KBM-7 (cell line): ENCODE results near the gene EVC2.

Experiments used
- DNase-seq: peaks from one replicate; pipeline ENCODE4 v3.0.0-alpha.2; 2015
- in situ Hi-C: fragments of 300-500 bp; cut with MboI; formaldehyde crosslinking; loops from 2 replicates; pipeline ENCODE4 v1.14.3; 2020; ENCODE audit warnings: low sequenced_read_pairs, low pct_unique_long_range_greater_than_20kb, mixed read lengths

Gene EVC2, protein sequence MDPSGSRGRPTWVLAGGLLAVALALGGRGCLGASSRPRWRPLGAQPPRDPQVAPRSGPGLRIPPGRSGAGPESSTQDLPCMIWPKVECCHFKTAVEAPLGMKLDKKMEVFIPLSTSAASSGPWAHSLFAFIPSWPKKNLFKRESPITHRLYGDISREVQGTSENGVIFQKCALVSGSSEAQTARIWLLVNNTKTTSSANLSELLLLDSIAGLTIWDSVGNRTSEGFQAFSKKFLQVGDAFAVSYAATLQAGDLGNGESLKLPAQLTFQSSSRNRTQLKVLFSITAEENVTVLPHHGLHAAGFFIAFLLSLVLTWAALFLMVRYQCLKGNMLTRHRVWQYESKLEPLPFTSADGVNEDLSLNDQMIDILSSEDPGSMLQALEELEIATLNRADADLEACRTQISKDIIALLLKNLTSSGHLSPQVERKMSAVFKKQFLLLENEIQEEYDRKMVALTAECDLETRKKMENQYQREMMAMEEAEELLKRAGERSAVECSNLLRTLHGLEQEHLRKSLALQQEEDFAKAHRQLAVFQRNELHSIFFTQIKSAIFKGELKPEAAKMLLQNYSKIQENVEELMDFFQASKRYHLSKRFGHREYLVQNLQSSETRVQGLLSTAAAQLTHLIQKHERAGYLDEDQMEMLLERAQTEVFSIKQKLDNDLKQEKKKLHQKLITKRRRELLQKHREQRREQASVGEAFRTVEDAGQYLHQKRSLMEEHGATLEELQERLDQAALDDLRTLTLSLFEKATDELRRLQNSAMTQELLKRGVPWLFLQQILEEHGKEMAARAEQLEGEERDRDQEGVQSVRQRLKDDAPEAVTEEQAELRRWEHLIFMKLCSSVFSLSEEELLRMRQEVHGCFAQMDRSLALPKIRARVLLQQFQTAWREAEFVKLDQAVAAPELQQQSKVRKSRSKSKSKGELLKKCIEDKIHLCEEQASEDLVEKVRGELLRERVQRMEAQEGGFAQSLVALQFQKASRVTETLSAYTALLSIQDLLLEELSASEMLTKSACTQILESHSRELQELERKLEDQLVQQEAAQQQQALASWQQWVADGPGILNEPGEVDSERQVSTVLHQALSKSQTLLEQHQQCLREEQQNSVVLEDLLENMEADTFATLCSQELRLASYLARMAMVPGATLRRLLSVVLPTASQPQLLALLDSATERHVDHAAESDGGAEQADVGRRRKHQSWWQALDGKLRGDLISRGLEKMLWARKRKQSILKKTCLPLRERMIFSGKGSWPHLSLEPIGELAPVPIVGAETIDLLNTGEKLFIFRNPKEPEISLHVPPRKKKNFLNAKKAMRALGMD

DNA sequence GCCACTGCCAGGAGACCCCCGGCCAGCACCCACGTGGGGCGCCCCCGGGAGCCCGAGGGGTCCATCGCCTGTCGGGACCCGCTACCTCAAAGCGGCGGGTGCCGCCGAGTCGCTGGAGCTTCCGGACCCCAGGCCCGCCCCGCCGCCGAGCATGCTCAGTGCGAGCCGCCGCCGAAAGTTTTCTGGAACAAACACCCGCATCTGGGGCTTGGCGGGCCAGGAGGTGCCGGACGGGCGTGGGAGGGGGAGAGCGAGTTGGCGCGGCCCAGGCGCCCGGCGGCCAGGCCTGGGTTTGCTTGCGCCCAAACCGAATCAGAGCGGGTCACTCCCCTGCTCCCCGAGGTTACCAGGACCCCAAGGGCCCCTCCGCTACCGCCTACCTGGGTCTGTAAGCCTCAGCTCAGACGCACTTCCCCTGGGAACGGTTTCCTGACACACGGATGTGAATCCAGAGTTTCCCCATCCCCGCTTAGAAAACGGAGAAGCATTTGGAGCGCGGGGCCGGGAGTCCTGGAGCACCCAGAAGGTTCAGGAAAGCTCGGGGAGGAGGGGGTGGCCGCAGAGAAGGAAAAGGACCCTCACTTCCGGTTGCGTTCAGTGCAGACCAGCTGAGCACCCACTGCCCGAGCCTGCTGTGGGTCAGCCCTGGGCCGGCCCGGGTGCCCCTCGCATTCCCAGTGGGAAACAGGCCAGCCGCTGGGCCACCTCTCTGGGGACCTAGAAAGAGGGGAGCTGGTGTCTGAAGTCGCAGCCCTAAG is at the start of gene EVC2:
TSS of gene EVC2 (minus strand) at position 111 of the 758 bp plus-strand sequence. CDS start at position 65, 46 bp downstream.
- no peak for DNase-seq
- in situ Hi-C loops = no loop called here

DNA sequence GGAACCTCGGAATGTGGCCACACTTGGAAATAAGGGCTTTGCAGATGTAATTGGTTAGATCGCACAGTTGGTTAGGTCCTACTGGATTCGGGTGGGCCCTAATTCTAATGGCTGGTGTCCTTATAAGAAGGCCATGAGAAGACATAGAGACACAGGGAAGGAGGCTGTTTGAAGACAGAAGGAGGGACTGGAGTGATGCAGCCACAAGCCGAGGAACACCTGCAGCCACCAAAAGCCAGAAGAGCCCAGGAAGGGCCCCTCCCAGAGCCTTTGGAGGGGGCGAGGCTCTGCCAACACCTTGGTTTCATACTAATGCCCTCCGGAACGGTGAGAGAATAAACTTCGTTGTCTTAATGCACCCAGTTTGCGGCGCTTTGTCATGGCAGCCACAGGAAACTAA is 49.6 kb upstream of the EVC2 start:
- in situ Hi-C loops = no loop called here
- DNase-seq = no peak

DNA sequence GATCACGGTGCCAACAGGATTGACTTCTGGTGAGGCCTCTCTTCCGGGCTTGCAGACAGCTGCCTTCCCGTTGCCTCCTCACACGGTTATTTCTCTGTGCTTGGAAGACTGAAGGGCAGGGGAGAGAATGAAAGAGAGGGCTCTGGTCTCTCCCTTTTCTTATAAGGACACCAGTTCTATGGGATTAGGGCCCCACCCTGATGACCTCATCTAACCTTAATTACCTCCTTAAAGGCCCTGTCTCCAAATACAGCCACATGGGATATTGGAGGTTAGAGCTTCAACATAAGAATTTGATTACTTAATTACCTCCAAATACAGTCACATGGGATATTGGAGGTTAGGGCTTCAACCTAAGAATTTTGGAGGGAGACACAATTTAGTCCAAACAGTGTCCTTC is 49.2 kb upstream of the EVC2 start:
- in situ Hi-C loops = no loop called here

DNA sequence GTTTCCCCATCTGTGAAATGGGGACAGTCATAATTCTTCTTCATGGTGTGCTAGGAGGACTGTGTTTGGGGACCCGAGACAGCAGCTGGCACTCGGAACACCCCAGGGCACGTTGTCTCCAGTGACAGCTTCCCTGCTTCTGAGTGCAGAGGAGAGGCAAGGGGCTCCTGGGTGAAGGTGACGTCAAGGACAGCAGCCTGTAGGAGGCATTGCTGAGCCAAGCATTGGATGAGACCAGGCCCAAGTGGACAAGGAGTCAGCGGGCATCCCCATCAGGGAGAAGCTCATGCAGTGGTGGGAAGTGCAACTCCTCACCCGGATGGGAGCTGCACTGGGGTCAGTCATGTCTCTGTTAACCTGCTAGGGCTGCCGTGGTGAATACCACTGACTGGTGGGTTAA is 48.7 kb upstream of the EVC2 start:
- in situ Hi-C loops = no loop called here
- no peak for DNase-seq

More for the DNA sequence above, 49.2 kb upstream of the EVC2 start:
- DNase-seq = no peak

DNA sequence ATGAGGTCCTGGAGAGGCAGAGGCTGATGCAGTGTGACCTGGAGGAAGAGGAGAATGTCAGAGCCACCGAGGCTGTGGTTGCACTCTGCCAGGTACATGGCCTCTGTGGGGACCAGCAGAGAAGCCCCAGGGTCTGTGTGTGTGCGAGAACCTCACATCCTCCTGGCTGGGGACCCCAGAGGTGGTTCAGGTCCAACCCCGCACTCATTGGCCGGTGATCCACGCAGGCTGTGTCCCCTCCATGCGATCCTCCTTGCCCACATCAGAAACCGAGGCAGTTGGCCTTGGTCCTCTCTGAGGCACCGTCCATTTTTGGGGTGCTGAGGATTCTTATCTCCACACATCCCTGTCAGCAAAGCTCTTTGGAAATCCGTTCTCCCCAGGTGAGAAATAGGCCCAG is 47.9 kb upstream of the EVC2 start:
- no peak for DNase-seq
- in situ Hi-C loops = no loop called here

DNA sequence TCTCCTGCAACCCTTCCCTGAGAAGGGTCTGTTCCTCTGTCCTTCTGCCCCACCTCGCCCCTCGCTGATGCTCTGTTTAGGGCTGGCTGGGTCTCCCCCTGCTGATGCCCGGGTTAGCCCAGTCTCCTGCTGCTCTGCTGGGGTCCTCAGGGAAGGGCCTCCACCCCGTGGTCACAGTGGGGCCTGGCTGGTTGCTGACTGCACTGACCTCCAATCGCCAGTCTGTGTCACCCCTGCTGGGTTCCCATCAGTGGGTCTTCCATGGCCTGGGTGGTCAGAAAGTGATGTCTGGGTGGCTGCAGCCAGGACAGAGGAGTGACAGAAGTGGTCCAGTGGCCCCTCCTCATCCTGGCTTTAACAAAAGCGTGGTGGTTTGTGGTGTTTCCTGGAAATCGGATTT is 47.3 kb upstream of the EVC2 start:
- in situ Hi-C loops = no loop called here
- DNase-seq = no peak

DNA sequence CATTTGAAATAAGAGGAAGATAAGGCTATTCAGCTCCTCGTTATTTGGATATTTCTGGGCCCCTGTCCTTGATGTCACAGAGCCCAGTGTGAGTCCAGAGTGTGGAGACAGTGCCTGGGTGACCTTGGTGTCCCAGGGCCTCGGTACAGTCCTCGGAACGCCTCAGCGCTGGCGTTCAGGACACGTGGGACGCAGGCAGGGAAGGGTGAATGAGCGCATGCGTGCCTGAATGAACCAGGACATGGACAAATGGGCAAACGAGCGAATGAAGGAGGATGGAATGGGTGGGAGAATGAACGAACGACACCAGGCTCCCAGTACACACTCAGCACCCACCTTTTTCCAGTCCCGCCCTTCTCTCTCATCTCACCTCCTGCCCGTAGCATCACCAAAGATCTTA is 46.8 kb upstream of the EVC2 start:
- in situ Hi-C loops = no loop called here
- DNase-seq = no peak

DNA sequence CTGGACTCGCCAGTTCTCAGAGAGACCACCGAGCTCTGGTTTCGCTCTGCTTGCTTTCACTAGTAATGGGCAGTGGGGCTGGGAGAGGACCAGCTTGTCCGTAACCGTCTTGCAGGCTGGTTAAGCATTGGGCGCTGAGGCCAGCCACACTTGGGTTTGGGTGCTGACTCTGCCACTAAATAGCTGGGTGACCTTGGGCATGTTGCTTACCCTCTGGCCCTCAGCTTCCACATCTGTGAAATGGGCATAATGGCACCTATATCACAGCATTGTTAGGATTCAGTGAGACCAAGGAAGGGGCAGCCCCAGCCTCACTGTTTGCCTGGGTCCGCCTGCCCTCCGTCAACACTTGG is 46.1 kb upstream of the EVC2 start:
- DNase-seq = no peak
- in situ Hi-C loops = no loop called here

DNA sequence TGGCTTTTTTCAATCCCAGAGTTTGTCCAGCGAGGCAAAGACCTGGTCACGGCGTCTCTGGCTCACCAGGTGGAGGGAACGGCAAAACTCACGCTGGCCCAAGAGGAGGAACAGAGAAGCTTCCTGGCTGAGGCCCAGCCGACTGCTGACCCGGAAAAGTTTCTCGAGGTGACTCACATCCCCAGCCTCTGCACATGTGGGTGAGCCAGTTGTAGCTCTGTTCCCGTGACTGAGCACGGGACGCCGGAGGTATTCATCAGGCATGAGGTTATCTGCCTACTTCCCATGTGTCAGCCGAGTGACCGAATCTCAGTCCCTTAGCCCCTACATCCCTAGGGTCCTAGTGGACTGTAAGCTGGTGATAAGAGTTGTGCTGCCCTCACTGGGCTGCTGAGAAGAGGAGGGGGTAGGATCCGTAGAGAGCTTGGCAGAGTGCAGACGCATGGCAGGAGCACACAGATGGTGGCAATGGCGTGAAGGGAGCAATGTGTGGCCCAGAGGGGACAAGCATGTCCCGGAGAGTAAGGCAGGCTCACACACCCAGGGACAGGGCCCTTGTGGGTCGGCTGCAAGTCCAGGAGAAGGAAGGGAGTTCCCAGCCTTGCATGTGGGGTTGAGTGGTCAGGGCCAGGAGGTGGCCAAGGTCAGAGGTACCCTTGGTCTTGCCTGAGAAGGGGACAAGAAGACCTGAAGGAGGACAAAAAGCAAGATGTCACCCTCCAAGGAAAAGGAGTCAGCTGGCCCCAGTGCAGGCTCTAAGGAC is 45.6 kb upstream of the EVC2 start:
- no peak for DNase-seq
- in situ Hi-C loops = no loop called here

DNA sequence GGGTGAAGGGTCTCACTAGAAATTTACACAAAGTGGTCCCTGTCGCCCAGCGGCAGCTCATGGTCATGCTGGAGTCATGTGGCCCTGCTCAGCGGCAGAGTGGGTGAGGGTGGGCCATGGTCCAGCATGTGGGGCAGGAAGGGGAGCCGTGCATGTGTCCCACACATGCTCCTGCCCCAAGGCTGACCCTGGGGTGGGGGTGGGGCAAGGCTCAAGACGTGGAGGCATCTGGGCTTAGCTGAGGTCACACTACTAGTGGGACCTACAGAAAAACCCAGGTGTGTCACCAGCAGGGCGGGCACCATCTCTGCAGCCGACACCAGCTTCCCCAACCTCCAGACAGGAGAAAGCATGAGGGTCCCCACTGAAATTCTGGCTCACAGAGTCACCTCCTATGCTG is 45.0 kb upstream of the EVC2 start:
- no peak for DNase-seq
- in situ Hi-C loops = no loop called here

DNA sequence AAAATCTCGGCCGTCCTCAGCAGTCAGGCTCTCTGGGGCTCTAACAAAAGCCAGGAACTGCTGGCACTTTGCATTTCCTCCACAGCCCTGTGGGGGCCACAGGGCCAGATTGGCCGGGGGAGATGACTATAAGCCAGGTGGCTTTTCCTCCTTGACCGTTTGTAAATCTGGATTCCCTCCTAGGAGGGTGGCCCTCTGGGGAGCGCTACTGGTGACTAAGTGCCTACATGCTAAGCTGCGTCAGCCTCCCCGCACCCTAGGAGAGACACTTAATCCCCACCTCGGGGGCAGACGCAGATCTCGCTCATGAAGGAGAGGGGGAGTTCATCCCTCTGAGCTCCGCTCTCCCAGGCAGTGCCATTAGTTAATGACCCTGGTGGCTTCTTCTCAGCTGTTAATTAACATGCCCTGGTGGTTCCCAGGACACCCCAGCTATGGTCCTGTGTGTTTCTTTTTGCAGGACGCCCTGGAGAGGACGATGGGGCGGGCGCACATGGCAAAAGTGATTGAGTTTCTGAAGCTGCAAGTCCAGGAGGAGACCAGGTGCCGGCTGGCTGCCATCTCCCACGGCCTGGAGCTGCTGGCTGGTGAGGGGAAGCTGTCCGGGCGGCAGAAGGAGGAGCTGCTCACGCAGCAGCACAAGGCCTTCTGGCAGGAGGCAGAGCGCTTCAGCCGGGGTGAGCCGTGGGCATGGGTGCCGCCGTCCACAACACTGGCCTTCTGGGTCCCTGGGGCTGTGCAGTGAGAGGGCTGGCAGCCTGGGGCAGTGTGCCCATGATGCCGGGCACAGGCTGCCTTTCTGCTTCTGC is 44.2 kb upstream of the EVC2 start:
- in situ Hi-C loops = no loop called here
- DNase-seq = no peak

DNA sequence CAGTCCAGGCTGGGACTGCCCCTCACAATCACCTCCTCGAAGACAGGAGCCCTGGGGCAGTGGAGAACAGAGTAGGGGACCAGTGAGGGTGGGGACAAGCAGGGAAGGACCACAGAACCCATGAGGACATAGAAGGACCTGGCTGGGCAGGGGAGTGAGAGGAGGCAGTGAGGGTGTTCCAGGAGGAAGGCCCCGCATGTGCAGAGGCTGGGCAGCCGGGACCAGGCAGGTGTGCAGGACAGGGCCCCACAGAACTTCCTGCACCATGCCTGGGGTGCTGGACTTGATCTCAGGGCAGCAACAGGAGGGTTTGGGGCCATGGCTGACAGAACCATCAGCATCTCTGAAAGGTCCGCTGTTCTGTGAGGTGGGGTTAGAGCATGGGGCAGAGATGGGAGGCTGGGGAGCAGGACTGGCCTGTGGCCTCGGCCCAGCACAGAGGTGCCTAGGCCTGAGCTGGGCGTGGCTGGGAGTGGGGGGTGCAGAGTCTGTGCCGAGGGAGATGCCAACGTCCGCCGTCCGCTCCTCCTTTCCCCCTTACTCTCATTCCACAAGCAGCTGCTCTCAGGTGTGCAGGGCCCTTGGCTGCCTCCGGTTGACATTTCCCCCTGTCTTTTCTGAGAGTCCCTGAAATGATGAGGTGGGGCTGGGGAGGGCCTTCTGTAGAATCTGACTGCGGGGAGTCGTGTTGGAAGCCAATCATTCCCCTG is 43.5 kb upstream of the EVC2 start:
- in situ Hi-C loops = no loop called here
- DNase-seq = no peak

DNA sequence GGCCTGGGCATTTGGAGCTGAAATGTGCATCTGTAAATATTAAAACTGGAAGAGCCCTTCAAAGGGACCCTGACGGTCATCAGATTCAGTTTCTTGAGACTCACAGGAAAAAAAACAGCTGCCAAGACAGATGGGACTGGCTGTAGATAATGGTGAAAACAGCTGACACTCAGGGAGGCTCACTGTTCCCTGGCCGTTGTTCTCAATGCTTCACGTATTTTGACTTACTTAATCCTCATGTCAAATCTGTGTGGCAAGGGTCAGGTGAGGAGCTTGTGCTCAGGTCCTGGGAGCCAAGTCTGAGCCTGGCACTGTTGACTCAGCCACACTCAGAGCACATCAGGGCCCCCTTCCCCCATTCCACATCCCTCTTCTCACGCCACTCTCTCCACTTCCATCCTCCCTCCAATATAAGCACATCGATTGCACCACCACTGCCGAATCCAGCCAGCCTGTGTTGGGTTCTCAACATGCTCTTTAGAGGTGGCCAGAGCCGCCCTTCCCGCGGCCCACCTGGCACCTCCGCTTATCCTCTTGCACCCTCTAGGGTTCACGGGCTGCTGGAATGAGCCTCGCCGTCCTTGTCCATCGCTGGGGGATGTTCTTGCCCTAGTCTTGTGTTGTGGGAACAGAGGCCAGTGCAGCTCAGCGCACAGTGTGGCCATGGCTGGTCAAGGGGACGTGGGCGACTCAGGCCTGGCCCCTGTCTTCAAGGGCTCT is 42.7 kb upstream of the EVC2 start:
- in situ Hi-C loops = no loop called here
- DNase-seq = no peak

DNA sequence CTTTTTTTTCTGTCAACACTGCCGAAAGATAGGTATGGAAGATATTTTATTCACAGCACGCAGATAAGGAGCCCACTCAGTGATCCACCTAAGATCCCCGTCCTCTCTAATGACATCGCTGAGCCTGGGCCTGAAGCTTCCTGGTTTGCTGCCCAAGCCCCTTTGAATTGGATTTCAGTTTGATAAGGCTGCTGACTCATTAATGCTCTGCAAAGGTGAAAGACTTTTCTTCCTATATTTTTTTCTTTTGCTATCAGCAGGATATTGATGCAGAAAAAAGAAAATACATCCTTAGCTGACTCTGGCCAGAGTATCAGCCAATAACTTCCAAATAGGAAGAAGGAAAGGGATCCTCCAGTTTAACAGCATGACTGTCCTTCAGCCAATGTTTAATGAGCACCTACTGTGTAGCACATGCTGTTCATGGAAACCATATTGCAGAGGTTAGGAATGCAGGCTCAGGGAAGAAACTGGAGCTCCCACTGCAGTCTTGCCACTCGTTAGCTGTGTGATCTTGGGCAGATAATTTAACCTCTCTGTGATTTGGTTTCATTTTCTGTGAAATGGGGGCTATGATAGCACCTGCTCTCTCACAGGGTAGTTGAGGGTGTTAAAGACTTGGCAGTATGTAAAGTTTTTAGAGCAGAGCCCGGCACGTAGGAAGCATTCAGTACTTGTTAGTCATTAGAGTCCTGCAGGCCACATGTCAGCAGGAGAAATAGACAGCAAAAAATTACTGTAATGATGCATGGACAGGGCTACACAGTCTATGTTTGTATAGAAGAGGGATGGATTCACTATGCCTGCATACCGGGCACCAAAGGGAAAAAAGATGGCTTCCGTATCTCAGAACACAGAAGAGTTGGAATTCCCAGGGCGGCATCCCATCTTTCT is 41.9 kb upstream of the EVC2 start:
- no peak for DNase-seq
- in situ Hi-C loops = no loop called here

DNA sequence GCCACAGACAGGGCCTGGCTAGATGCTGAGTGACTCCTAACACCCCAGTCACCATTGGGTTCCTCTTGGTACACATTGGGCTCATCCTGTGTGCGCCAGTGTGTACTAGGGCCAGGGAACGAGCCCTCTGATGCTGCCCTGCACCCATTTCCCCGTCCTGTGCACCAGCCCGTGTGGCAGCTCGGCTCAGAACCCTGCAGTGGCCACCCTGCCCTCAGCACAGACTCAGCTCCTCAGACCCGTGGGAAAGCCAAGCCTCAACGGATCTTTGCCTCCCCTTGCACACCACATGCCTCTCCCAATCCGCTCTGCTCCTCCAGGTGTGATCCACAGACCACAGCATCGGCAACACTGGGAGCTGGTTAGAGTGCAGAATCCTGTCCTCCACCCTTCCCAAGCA is 41.2 kb upstream of the EVC2 start:
- DNase-seq = no peak
- in situ Hi-C loops = no loop called here
